ENCODE results near the gene SLC15A3.

- TF ChIP-seq EZH2 (IDR thresholded peaks at IDR 0.05; ENCODE audit: borderline replicate concordance, low read depth, low read length, severe bottlenecking) (no peak), CTCF (IDR thresholded peaks at IDR 0.05; ENCODE audit: borderline replicate concordance, extremely low read depth, low read length, poor library complexity, severe bottlenecking) (no peak)
Measured at GRCh38 chr11:60973699-60974098, 21.7 kb upstream of the SLC15A3 start.

Data from DND-41 (cell line).